Measurements from ENCODE around the gene SH3BP2.

SH3BP2 gene

DNA sequence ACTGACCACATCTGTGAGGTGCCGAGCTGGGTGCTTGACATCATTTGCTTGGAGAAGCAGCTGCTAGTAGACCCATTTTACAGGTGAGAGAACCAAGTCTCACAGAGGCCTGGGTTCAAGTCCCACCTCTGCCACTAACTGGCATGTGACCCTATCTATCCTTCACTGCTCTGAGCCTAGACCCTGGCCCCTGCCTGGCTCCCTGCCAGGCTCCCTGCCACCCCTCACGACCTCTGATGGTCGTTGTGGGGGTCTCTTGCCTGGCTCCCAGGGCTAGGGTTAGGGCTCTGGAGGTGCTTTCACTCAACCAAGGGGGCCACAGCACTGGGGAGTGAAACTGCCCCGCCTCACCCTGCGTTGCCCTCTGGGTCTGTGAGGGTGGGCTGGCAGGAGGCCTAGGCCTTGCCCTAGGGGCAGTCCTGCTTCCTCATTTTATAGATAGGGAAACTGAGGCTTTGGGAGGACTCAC lies 43.5 kb downstream of the SH3BP2 start:
- FAIRE-seq = no peak

DNA sequence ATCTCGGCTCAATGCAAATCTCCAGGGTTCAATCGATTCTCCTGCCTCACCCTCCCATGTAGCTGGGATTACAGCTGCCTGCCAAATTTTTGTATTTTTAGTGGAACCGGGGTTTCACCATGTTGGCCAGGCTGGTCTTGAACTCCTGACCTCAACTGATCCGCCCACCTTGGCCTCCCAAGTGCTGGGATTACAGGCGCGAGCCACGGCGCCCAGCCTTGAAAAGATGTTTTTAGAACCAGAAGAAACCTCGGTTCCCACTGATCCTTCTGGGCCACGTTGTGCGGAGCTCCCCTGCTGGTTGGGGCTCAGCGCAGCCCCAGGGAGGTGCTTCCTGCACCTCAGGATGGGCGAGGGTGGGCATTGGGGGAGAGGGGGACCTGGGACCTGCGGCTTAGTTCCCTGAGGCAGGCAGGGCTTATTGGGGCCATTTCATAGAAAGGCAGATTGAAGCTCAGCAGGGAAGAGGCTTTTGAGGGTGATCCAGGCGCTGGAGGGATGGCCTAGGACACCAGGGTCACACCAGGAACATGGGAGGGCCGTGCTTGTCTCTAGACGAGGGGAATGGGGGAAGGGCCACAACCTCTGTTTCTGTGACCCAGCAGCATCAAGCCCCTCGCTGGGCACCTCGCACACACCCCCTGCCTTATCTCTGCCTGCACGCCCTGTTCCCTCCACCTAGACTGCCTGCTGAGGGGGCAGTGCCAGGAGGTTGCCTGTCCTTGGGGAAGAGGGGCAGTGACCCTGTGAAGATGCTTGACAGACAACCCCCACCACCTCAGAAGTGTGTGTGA lies 44.4 kb downstream of the SH3BP2 start:
- no peak for DNase-seq (ENCODE audit: insufficient read length)
- no peak for TF ChIP-seq TAF1 (IDR thresholded peaks at IDR 0.05; ENCODE audit: borderline replicate concordance, low read depth, low read length)
- TF ChIP-seq POLR2AphosphoS5 (IDR thresholded peaks at IDR 0.05; ENCODE audit: low read depth, low read length) = peak; percentile 28; the same call in 1 of the 2 replicates
- no peak for FAIRE-seq

More for the DNA sequence above, 43.5 kb downstream of the SH3BP2 start:
- no peak for TF ChIP-seq TAF1 (IDR thresholded peaks at IDR 0.05; ENCODE audit: borderline replicate concordance, low read depth, low read length)
- TF ChIP-seq POLR2A (IDR thresholded peaks at IDR 0.05; ENCODE audit: low read depth, low read length) = no peak
- no peak for TF ChIP-seq POLR2AphosphoS5 (IDR thresholded peaks at IDR 0.05; ENCODE audit: low read depth, low read length)
- no peak for DNase-seq (ENCODE audit: insufficient read length)

DNA sequence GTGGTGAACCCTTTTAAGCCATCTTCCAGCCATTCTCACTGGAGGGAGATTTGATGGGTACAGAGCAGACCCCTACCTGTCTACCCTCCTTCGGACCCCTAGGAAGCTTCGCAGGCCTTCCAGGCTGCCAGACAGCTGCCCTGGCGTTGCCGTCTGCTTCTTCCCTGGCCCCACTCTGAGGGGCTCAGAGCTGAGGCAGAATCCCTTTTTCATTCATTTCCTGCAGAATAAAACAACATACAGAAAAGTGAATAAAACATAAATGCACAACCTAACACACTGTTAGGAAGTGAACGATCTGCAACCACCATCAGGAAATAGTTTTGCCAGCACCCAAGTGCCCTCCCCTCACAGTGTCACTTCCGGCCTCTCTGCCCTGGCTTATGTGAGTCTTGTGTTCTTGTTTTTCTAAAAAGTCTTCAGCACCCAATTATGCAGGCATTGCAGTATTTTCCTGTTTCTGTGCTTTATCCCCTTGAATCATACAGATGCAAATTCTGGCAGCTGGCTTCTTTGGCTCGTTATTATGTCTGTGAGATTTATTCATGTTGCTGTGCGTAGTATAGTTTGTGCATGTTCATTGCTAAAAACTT lies 45.1 kb downstream of the SH3BP2 start:
- TF ChIP-seq TAF1 (IDR thresholded peaks at IDR 0.05; ENCODE audit: borderline replicate concordance, low read depth, low read length) (no peak), POLR2AphosphoS5 (IDR thresholded peaks at IDR 0.05; ENCODE audit: low read depth, low read length) (no peak; the same call in 1 of the 2 replicates), POLR2A (IDR thresholded peaks at IDR 0.05; ENCODE audit: low read depth, low read length) (no peak)
- DNase-seq (ENCODE audit: insufficient read length) = no peak

DNA sequence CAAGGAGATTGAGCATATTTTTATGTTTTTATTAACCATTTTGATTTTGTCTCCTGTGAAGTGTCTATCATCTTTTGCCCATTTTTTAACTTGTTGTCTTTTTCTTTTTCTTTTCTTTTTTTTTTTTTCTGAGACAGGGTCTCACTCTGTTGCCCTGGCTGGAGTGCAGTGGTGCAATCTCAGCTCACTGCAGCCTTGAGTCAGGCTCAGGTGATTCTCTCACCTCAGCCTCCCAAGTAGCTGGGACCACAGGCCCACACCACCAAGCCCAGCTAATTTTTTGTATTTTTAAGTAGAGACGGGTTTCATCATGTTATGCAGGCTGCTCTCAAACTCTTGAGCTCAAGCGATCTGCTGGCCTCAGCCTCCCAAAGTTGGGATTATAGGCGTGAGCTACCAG lies 46.2 kb downstream of the SH3BP2 start:
- DNase-seq (ENCODE audit: insufficient read length) = no peak
- FAIRE-seq = no peak
- TF ChIP-seq TAF1 (IDR thresholded peaks at IDR 0.05; ENCODE audit: borderline replicate concordance, low read depth, low read length) (no peak), POLR2AphosphoS5 (IDR thresholded peaks at IDR 0.05; ENCODE audit: low read depth, low read length) (no peak), POLR2A (IDR thresholded peaks at IDR 0.05; ENCODE audit: low read depth, low read length) (no peak)

More for the DNA sequence above, 45.1 kb downstream of the SH3BP2 start:
- peak; percentile 73 for FAIRE-seq

DNA sequence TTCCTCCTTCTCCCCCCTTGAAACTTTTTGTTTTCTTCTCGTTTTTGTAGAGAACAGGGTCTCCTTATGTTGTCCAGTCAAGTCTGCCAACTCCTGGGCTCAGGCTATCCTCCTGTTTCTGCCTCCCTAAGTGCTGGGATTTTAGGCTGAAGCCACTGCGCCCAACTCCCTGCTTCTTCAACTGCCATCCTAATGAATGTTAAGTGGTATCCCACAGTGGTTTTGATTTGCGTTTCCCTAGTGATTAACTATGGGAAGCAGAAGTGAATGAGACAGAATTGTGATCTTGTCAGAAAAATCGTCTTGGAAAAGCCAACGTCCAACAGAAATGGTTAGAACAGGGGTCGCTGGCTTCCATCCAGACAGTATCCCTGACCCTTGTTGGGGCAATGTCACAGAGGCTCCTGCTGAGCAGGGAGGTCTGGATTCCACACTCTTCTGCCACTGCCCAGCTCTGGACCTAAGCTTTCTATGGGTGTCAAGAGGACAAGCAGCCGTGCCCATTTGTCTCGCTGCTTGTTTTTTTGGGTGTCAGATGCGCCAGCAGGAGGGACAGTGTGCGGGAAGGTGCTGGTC lies 49.9 kb downstream of the SH3BP2 start:
- DNase-seq (ENCODE audit: insufficient read length) = no peak
- TF ChIP-seq TAF1 (IDR thresholded peaks at IDR 0.05; ENCODE audit: borderline replicate concordance, low read depth, low read length) (no peak), POLR2AphosphoS5 (IDR thresholded peaks at IDR 0.05; ENCODE audit: low read depth, low read length) (no peak), POLR2A (IDR thresholded peaks at IDR 0.05; ENCODE audit: low read depth, low read length) (no peak)
- FAIRE-seq = no peak

DNA sequence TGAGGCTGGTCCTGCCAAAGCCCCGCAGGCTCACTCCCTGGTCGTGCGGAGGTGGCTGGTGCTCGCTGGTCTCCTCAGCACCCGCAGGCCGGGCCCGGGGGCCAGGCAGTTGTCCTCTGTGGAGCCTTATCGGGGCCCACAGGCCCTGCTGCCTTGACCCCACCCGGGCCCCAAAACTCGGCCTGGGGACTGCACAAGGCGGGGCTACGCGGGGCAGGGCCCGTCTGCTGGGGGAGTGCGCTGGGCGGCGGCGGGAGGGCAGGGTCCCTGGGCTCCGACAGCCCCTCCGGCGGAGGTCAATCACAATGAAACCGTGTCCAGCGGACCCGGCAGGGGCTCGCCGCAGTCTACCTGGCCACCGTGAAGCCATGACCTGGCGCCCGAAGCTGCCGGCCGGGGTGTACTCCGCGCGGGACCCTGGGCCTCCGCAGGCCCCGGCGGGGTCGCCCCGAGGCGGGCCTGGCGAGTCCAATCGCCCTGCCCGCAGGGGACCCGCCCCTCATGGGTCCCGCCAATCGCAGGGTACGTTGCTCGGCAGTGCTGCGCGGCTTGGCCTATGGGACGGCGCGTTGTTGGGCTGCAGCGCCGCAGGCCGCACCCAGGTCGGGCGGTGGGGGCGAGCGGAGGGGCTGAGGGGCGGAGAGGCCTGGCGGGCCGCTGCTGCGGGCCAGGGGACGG lies 50.5 kb downstream of the SH3BP2 start, which contains the start of gene ADD1:
ADD1 (plus strand) TSS at position 582 of the 678 bp plus-strand sequence. CDS start 32,072 bp downstream, outside the sequence.
- peak; percentile 98 for DNase-seq (ENCODE audit: insufficient read length)
- TF ChIP-seq POLR2A (IDR thresholded peaks at IDR 0.05; ENCODE audit: low read depth, low read length) (peak; percentile 80), POLR2AphosphoS5 (IDR thresholded peaks at IDR 0.05; ENCODE audit: low read depth, low read length) (no peak)
- peak; percentile 98 for FAIRE-seq

DNA sequence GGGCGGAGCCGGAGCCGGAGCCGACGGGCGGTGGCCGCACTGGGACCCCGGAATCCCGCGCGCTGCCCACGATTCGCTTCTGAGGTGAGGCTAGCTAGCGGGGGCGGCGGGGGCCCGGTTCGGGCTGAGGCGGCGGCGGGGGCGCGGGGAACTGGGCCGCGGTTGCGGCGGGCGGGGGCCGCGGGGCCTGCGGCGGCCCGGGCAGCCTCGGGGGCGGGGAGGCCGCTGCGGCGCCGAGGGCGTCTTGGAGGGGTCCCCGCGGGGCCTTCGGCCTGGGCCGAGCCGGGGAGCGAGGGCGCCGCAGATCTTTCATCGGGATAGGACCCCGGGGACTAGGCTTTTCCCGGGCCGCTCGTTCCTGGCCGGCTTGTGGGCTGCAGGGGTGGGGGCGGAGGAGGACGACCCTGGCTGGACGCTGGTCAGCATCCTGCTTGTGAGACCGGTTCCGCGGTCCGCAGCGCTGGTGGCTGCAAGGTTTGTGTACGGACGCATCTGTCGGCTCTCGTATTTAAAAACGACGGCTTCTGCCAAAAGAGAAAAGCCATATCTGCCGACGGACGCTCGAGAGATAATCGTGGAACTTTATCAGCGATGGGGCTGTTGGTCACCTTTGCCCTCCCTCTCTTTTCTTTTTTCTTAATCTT lies 51.2 kb downstream of the SH3BP2 start:
- peak; percentile 14 for DNase-seq (ENCODE audit: insufficient read length)
- TF ChIP-seq POLR2A (IDR thresholded peaks at IDR 0.05; ENCODE audit: low read depth, low read length) = no peak
- no peak for FAIRE-seq

DNA sequence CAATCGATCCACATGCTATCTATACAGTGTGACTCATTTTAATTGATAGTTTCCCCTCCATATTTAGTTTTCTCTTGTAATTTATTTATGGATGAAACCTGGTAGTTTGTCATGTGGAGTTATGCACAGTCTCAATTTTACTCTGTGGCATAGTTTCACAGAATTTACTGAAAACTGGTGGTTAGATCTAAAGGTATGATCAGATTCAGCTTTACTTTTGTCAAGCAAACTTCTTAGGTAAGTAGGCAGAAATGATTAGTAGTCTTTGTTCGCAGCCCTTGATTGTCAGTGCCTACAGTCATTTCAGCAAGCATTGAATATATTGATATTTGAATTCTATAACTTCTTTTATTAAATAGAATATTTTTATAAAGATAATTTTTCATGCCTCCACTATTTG lies 53.3 kb downstream of the SH3BP2 start:
- TF ChIP-seq TAF1 (IDR thresholded peaks at IDR 0.05; ENCODE audit: borderline replicate concordance, low read depth, low read length) (no peak), POLR2A (IDR thresholded peaks at IDR 0.05; ENCODE audit: low read depth, low read length) (no peak), POLR2AphosphoS5 (IDR thresholded peaks at IDR 0.05; ENCODE audit: low read depth, low read length) (no peak)
- FAIRE-seq (no peak), DNase-seq (ENCODE audit: insufficient read length) (no peak)

DNA sequence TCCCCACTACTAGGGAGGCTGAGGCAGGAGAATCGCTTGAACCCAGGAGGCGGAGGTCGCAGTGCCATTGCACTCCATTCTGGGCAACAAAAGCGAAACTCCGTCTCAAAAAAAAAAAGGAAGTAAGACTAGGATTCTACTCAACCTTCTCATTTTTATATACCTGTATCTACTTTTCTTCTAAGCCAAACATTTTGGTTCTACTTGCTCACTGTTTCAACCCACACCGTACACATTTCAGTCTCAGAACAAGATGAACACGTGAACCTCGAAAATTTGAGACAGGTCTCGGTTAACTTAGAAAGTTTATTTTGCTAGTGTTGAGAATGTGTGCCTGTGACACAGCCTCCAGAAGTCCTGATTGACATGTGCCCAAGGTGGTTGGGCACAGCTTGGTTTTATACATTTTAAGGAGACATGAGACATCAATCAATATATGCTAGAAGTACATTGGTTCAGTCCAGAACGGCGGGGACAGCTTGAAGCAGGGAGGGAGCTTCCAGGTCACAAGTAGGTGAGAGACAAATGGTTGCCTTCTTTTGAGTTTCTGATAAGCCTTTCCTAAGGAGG lies 54.5 kb downstream of the SH3BP2 start:
- DNase-seq (ENCODE audit: insufficient read length) (no peak), FAIRE-seq (peak; percentile 33)
- TF ChIP-seq TAF1 (IDR thresholded peaks at IDR 0.05; ENCODE audit: borderline replicate concordance, low read depth, low read length) (no peak), POLR2A (IDR thresholded peaks at IDR 0.05; ENCODE audit: low read depth, low read length) (no peak), POLR2AphosphoS5 (IDR thresholded peaks at IDR 0.05; ENCODE audit: low read depth, low read length) (no peak)

DNA sequence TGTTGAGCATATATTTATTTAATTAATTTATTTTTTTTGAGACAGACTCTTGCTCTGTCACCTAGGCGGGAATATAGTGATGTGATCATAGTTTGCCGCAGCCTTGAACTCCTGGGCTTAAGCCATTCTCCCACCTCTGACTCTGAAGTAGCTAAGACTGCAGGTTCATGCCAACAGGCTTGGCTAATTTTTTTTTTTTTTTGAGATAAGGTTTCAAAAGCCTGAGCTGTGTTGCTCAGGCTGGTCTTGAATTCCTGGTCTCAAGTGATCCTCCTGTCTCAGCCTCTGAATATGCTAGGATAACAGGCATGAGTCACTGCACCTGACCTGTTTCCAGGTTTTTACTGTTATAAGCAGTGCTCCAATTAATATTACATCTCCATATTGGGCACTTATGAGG lies 55.6 kb downstream of the SH3BP2 start:
- TF ChIP-seq POLR2AphosphoS5 (IDR thresholded peaks at IDR 0.05; ENCODE audit: low read depth, low read length) = no peak
- TF ChIP-seq POLR2A (IDR thresholded peaks at IDR 0.05; ENCODE audit: low read depth, low read length) = no peak
- TF ChIP-seq TAF1 (IDR thresholded peaks at IDR 0.05; ENCODE audit: borderline replicate concordance, low read depth, low read length) = no peak
- DNase-seq (ENCODE audit: insufficient read length) (no peak), FAIRE-seq (no peak)
